Loucy (cell line): ENCODE results near the gene PLPPR4.

Source experiments
- H2AFZ ChIP-seq: fragments of 200-600 bp; sonication (generic); 2 replicates; pipeline ENCODE4 v1.6.0; 2016; ENCODE audit warnings: antibody characterized with exemption, mild to moderate bottlenecking, low read length, moderate library complexity
- H3F3A ChIP-seq: fragments of 200-600 bp; 2 replicates; pipeline ENCODE4 v1.6.0; 2016; ENCODE audit warnings: antibody characterized with exemption, low read depth, mild to moderate bottlenecking
- H3K27me3 ChIP-seq: fragments of 200-600 bp; sonication (generic); 2 replicates; pipeline ENCODE4 v1.6.1; 2014; ENCODE audit warnings: low read length, mild to moderate bottlenecking; ENCODE audit not compliant: insufficient read depth, poor library complexity, severe bottlenecking
- H3K36me3 ChIP-seq: fragments of 200-600 bp; sonication (generic); 2 replicates; pipeline ENCODE4 v1.6.1; 2016; ENCODE audit warnings: low read length; ENCODE audit not compliant: insufficient read depth
- H3K4me1 ChIP-seq: fragments of 200-600 bp; sonication (generic); 2 replicates; pipeline ENCODE4 v1.5.1; 2014; ENCODE audit warnings: low read length, mild to moderate bottlenecking; ENCODE audit not compliant: insufficient read depth, poor library complexity, severe bottlenecking
- H3K4me2 ChIP-seq: fragments of 200-600 bp; sonication (generic); 2 replicates; pipeline ENCODE4 v1.6.0; 2014; ENCODE audit warnings: antibody characterized with exemption, low read length, low read depth, mild to moderate bottlenecking; ENCODE audit not compliant: poor library complexity, severe bottlenecking
- H3K4me3 ChIP-seq: fragments of 200-600 bp; sonication (generic); 2 replicates; pipeline ENCODE4 v1.5.1; 2014; ENCODE audit warnings: low read length, mild to moderate bottlenecking, mixed read lengths; ENCODE audit not compliant: poor library complexity, severe bottlenecking
- H3K79me2 ChIP-seq: fragments of 200-600 bp; sonication (generic); 2 replicates; pipeline ENCODE4 v1.6.1; 2014; ENCODE audit warnings: low read length; ENCODE audit not compliant: insufficient read depth
- H3K9ac ChIP-seq: fragments of 200-600 bp; sonication (generic); 2 replicates; pipeline ENCODE4 v1.6.0; 2014; ENCODE audit warnings: mild to moderate bottlenecking, low read depth, low read length, moderate library complexity; ENCODE audit not compliant: poor library complexity, severe bottlenecking
- H3K9me2 ChIP-seq: fragments of 200-600 bp; sonication (generic); replicated peaks from 2 replicates; pipeline ENCODE4 v1.6.1; 2016; ENCODE audit warnings: low read depth, low read length, mixed read lengths
- H3K9me3 ChIP-seq: fragments of 200-600 bp; sonication (generic); 2 replicates; pipeline ENCODE4 v1.6.1; 2014; ENCODE audit warnings: mild to moderate bottlenecking, antibody characterized with exemption, low read length, low read depth; ENCODE audit not compliant: insufficient read depth
- H4K20me1 ChIP-seq: fragments of 200-600 bp; sonication (generic); 2 replicates; pipeline ENCODE4 v1.6.0; 2014; ENCODE audit warnings: antibody characterized with exemption, low read length, mild to moderate bottlenecking; ENCODE audit not compliant: insufficient read depth, poor library complexity, severe bottlenecking
- EZH2phosphoT487 ChIP-seq: fragments of 200-600 bp; IDR thresholded peaks from 2 replicates; pipeline ENCODE4 v1.6.1; 2018; ENCODE audit warnings: antibody characterized with exemption, mild to moderate bottlenecking, moderate library complexity, borderline replicate concordance
- TF ChIP-seq, protein P1 (sequence below): fragments of 200-600 bp; sonication (generic); conservative IDR thresholded peaks from 2 replicates; pipeline ENCODE4 v1.5.1; 2014; ENCODE audit warnings: mild to moderate bottlenecking, antibody characterized with exemption, low read length

The PLPPR4 gene

DNA sequence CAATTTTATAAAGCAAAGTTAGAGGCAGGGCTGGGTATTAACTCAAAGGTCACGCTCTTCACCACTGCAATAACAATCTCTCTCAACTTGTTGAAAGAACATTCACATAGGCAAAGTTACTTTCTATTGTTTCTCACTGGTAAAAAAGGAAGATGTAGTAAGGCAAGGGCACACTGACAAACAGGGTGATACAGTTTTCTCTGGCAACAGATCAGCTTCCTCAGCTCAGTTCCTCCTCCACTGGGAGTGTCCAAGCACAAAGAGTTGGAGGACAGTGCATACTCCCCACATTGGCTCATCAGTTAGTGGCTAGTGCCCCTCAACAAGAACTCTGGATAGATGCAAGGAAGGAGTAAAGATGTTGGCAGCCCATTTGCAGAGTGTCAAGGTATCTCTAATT is 3.7 kb downstream of the PLPPR4 start:
- H3K9me3 ChIP-seq = no peaks in the 10 kb centered on the region
- no peaks in the 10 kb centered on the region for H3K9me2 ChIP-seq
- no peak overlapping the region for H3K4me3 ChIP-seq
- H3K4me2 ChIP-seq = no peak overlapping the region
- no peaks in the 10 kb centered on the region for H3K79me2 ChIP-seq
- H3K9ac ChIP-seq = no peak overlapping the region
- no peaks in the 10 kb centered on the region for H3F3A ChIP-seq
- TF ChIP-seq EZH2phosphoT487 = no peak
- TF ChIP-seq, protein P1, sequence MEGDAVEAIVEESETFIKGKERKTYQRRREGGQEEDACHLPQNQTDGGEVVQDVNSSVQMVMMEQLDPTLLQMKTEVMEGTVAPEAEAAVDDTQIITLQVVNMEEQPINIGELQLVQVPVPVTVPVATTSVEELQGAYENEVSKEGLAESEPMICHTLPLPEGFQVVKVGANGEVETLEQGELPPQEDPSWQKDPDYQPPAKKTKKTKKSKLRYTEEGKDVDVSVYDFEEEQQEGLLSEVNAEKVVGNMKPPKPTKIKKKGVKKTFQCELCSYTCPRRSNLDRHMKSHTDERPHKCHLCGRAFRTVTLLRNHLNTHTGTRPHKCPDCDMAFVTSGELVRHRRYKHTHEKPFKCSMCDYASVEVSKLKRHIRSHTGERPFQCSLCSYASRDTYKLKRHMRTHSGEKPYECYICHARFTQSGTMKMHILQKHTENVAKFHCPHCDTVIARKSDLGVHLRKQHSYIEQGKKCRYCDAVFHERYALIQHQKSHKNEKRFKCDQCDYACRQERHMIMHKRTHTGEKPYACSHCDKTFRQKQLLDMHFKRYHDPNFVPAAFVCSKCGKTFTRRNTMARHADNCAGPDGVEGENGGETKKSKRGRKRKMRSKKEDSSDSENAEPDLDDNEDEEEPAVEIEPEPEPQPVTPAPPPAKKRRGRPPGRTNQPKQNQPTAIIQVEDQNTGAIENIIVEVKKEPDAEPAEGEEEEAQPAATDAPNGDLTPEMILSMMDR = no peak
- H3K27me3 ChIP-seq = no peaks in the 10 kb centered on the region
- no peaks in the 10 kb centered on the region for H3K4me1 ChIP-seq
- H2AFZ ChIP-seq = 0 out of 2 replicates have a peak overlapping the region, but pooled peaks have one; percentile 3
- no peaks in the 10 kb centered on the region for H3K36me3 ChIP-seq
- no peaks in the 10 kb centered on the region for H4K20me1 ChIP-seq

DNA sequence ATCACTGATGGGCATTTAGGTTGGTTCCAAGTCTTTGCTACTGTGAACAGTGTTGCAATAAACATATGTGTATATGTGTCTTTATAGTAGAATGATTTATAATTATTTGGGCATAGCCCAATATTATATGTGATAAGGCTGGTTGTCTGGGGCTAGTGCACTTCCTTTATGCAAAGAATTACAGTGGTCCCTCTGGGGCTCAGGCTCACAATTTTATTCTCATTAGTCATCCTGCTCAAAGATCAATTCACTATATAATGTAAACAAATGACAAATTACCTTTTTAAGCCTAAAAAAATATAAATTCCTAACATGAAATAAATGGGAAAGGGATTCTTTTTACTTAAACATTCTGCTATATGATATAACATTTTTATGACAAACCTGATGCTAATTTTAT is 5.0 kb downstream of the PLPPR4 start:
- no peak overlapping the region for H3K4me2 ChIP-seq
- H3K9ac ChIP-seq = no peak overlapping the region
- no peaks in the 10 kb centered on the region for H3K9me2 ChIP-seq
- no peaks in the 10 kb centered on the region for H3K79me2 ChIP-seq
- no peak overlapping the region for H3K4me3 ChIP-seq
- H3K4me1 ChIP-seq = no peaks in the 10 kb centered on the region
- no peaks in the 10 kb centered on the region for H3K27me3 ChIP-seq
- H4K20me1 ChIP-seq = no peaks in the 10 kb centered on the region
- no peaks in the 10 kb centered on the region for H3K36me3 ChIP-seq
- no peak overlapping the region for H2AFZ ChIP-seq
- TF ChIP-seq, protein P1 = no peak
- TF ChIP-seq EZH2phosphoT487 = no peak
- no peaks in the 10 kb centered on the region for H3F3A ChIP-seq
- H3K9me3 ChIP-seq = no peaks in the 10 kb centered on the region

DNA sequence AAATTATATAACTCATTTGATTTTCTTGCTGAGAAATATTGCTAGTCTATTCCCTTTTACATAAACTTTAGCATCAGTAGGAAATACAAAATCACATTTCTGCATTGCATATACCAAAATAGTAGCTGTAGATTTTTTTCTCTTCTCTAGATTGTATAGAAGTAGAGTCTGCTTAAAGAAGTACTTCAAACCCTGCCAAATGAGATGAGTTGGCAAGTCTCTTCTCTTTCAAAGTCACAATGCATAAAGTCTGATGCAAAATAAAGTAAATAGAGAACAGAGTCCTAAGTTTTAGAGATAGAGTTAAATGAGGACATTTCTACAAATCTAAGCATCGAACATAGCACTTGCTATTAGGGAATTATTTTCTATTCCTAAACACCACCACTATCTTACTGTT is 6.4 kb downstream of the PLPPR4 start:
- Histone ChIP-seq H3K4me3 (no peak overlapping the region), H3K9me2 (no peaks in the 10 kb centered on the region), H3K4me2 (no peak overlapping the region), H3K9me3 (no peaks in the 10 kb centered on the region), H3K4me1 (no peaks in the 10 kb centered on the region), H3K9ac (no peak overlapping the region), H4K20me1 (no peaks in the 10 kb centered on the region), H3K36me3 (no peaks in the 10 kb centered on the region), H3K27me3 (no peaks in the 10 kb centered on the region), H3K79me2 (no peaks in the 10 kb centered on the region), H3F3A (no peaks in the 10 kb centered on the region), H2AFZ (no peak overlapping the region)
- TF ChIP-seq EZH2phosphoT487 = no peak
- TF ChIP-seq, protein P1 = no peak
